Brain microvascular endothelial cell (primary cell): Measurements from ENCODE around the gene SORCS1.

Experiments used
- DNase-seq: peaks from one replicate; pipeline ENCODE4 v3.0.0-alpha.2; 2020
- H3K27ac ChIP-seq: fragments of 250-450 bp; sonication (Bioruptor Pico); 2 replicates; pipeline ENCODE4 v1.5.1; 2020; ENCODE audit warnings: mild to moderate bottlenecking, moderate library complexity
- H3K27me3 ChIP-seq: fragments of 250-450 bp; sonication (Bioruptor Pico); replicated peaks from 2 replicates; pipeline ENCODE4 v1.5.1; 2020; ENCODE audit warnings: mild to moderate bottlenecking
- H3K36me3 ChIP-seq: fragments of 250-450 bp; sonication (Bioruptor Pico); replicated peaks from 2 replicates; pipeline ENCODE4 v1.5.1; 2020; ENCODE audit warnings: mild to moderate bottlenecking
- H3K4me3 ChIP-seq: 2 replicates; pipeline ENCODE4 v1.5.1; 2011; ENCODE audit warnings: low read depth, mild to moderate bottlenecking, control low read depth, low read length, moderate library complexity
- CTCF ChIP-seq: IDR thresholded peaks from 2 replicates; pipeline ENCODE4 v1.5.1; 2011; ENCODE audit warnings: low read depth, mild to moderate bottlenecking, moderate library complexity, low read length, control low read depth, inconsistent platforms; ENCODE audit errors: missing control alignments
- in situ Hi-C: cut with HindIII; loops from 2 replicates; pipeline ENCODE4 v1.10.0; 2017; ENCODE audit warnings: low sequenced_read_pairs, low pct_ligation_motif_present

The SORCS1 gene

GRCh38 chr10:106866244-106866845, 298.2 kb downstream of the SORCS1 start:
- Histone ChIP-seq H3K27ac (no peak overlapping the region), H3K36me3 (no peaks in the 10 kb centered on the region), H3K27me3 (no peaks in the 10 kb centered on the region), H3K4me3 (no peak overlapping the region)
- TF ChIP-seq CTCF: no peak
- in situ Hi-C loops: no loop called here
- no peak for DNase-seq

GRCh38 chr10:106864031-106864430, 300.5 kb downstream of the SORCS1 start:
- no peak overlapping the region for H3K27ac ChIP-seq
- no peak overlapping the region for H3K4me3 ChIP-seq
- TF ChIP-seq CTCF: no peak
- DNase-seq: no peak
- in situ Hi-C loops: no loop called here
- no peaks in the 10 kb centered on the region for H3K36me3 ChIP-seq
- no peaks in the 10 kb centered on the region for H3K27me3 ChIP-seq

- no peak for TF ChIP-seq CTCF
- in situ Hi-C loops: no loop called here
- Histone ChIP-seq H3K27ac (no peak overlapping the region), H3K36me3 (no peaks in the 10 kb centered on the region), H3K4me3 (no peak overlapping the region), H3K27me3 (no peaks in the 10 kb centered on the region)
- no peak for DNase-seq
Measured at GRCh38 chr10:106863549-106863948, 301.0 kb downstream of the SORCS1 start.

GRCh38 chr10:106859892-106860652, 304.4 kb downstream of the SORCS1 start:
- Histone ChIP-seq H3K27ac (no peak overlapping the region), H3K27me3 (no peaks in the 10 kb centered on the region), H3K4me3 (no peak overlapping the region), H3K36me3 (no peaks in the 10 kb centered on the region)
- in situ Hi-C loops: no loop called here
- no peak for TF ChIP-seq CTCF
- DNase-seq: no peak

DNA sequence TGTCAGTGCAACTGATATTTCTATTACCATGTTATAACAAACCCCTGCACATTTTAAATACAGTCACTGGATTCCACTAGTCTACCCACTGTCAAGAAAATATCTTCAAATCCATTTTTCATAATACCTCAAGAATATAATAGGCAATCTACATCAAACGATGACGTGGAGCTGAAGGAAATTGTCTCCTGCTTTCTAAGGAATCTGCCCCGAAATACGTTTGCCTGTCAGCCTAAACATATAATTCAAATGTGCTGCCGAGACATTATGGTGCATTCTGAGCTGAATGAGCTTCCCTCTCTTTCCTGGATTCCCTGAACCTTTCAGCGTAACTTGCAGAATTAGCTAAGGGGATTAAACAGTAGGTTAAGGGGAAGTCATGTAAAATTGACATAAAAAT, 306.8 kb downstream of the SORCS1 start:
- H3K27me3 ChIP-seq: no peaks in the 10 kb centered on the region
- in situ Hi-C loops: no loop called here
- H3K27ac ChIP-seq: no peak overlapping the region
- no peak overlapping the region for H3K4me3 ChIP-seq
- H3K36me3 ChIP-seq: no peaks in the 10 kb centered on the region
- TF ChIP-seq CTCF: no peak
- no peak for DNase-seq
